Measurements from ENCODE around the gene DCAF4L1. TPM values are rescaled to one million over a fixed set of nuclear protein-coding genes. Genes with fewer than 3 reads are reported as not detected.

DCAF4L1 gene
- total RNA-seq, 2 experiments from 2014 or later: 0.12 TPM

DNA sequence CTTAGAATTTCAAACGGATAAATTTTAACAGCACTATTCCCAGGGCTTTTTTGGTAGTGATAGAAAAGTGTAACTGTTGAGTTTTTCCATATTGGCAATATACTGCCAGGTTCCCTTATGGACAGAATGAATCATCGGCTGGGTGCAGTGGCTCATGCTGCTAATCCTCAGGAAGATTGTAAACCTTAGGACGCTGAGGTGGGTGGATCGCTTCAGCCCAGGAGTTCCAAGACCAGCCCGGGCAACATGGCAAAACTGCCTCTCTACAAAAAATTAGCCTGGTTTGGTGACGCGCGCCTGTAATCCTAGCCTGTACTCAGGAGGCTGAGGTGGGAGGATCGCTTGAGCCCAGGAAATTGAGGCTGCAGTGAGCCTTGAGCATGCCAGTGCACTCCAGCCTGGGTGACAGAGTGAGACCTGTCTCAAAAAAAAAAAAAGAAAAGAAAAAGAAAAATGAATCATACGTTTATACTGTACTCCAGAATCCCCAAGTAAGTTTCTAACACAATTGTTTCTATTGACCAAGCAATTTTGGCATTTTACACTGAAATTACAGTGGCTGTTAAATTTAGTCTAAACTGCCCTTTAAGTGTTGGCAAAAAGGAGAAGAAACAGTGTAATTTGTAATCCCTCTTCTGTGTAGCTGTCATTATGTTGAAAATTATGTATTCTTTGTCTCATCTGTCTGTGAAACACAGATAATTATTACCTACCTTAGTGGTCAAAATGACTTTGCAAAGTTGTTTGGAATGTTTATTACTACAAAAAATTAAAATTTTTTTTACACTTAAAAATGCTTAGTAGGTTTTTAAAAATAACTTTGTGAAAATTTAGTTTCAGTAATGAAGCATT, 10.6 kb downstream of the DCAF4L1 start:
- Mint-ChIP-seq H3K9me3 (no peaks in the 10 kb centered on the region), H3K27me3 (ENCODE audit: low read depth) (no peaks in the 10 kb centered on the region), H3K4me1 (ENCODE audit: low read depth) (peaks cover 27% of the 10 kb centered on the region), H3K27ac (no peak overlapping the region), H3K36me3 (ENCODE audit: low read depth) (peaks cover 3% of the 10 kb centered on the region), H3K4me3 (peak overlapping the region; percentile 98)
- DNase-seq: no peak
- CTCF ChIA-PET: interaction anchor here (1.2 kb wide), 1 partner anchor 56 kb away, joined by 3 read pairs; the partner anchor contains the start of gene TMEM33
- intact Hi-C loops (cut with micrococcal nuclease): loop anchor here (5.0 kb wide), 1 partner anchor 775 kb away; no protein-coding TSS in a partner anchor

GRCh38 chr4:41992967-41993857, 11.7 kb downstream of the DCAF4L1 start:
- intact Hi-C loops (cut with micrococcal nuclease): loop anchor here (5.0 kb wide), 1 partner anchor 776 kb away; no protein-coding TSS in a partner anchor
- Mint-ChIP-seq H3K4me3 (no peak overlapping the region), H3K27me3 (ENCODE audit: low read depth) (no peaks in the 10 kb centered on the region), H3K4me1 (ENCODE audit: low read depth) (peaks cover 28% of the 10 kb centered on the region), H3K27ac (no peak overlapping the region), H3K36me3 (ENCODE audit: low read depth) (peaks cover 6% of the 10 kb centered on the region), H3K9me3 (no peaks in the 10 kb centered on the region)
- no peak for DNase-seq
- CTCF ChIA-PET: interaction anchor here (0.7 kb wide), 1 partner anchor 56 kb away, joined by 5 read pairs; no protein-coding TSS in a partner anchor

GRCh38 chr4:41994461-41994985, 13.0 kb downstream of the DCAF4L1 start:
- Mint-ChIP-seq H3K4me3 (no peak overlapping the region), H3K36me3 (ENCODE audit: low read depth) (peaks cover 6% of the 10 kb centered on the region), H3K27ac (no peak overlapping the region), H3K27me3 (ENCODE audit: low read depth) (no peaks in the 10 kb centered on the region), H3K4me1 (ENCODE audit: low read depth) (peaks cover 25% of the 10 kb centered on the region), H3K9me3 (no peaks in the 10 kb centered on the region)
- no peak for DNase-seq
- intact Hi-C loops (cut with micrococcal nuclease): loop anchor here (5.0 kb wide), 1 partner anchor 777 kb away; no protein-coding TSS in a partner anchor
- CTCF ChIA-PET: interaction anchor here (0.6 kb wide), 1 partner anchor 33 kb away, joined by 3 read pairs; no protein-coding TSS in a partner anchor

GRCh38 chr4:41998019-41998418, 16.5 kb downstream of the DCAF4L1 start:
- Mint-ChIP-seq H3K27me3 (ENCODE audit: low read depth) (no peaks in the 10 kb centered on the region), H3K4me1 (ENCODE audit: low read depth) (peaks cover 10% of the 10 kb centered on the region), H3K9me3 (no peaks in the 10 kb centered on the region), H3K4me3 (no peak overlapping the region), H3K27ac (no peak overlapping the region), H3K36me3 (ENCODE audit: low read depth) (peaks cover 12% of the 10 kb centered on the region)
- intact Hi-C loops (cut with micrococcal nuclease): no loop called here
- no peak for DNase-seq
- CTCF ChIA-PET: interaction anchor here (0.6 kb wide), 1 partner anchor 563 kb away, joined by 4 read pairs; no protein-coding TSS in a partner anchor

DNA sequence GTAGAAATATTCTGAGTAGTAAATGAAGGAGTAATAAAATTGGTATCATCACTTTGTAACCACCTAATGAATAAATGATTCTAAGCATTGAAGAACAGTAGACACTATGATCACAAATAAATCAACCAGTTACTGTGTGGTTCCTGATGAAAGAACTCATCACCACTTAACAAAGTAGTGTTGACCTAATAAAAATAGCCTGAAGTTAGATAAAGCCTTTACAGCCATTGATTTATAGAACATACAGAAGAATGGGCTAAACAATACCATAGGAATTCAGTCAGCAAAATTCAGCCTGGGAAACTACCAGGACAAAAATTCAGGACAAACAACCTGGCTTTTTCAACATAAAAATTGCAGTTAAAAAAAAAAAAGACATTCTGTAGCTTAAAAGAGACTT, 17.8 kb downstream of the DCAF4L1 start:
- no peak overlapping the region for H3K27ac Mint-ChIP-seq
- intact Hi-C loops (cut with micrococcal nuclease): no loop called here
- CTCF ChIA-PET: no interaction called here
- peaks cover 20% of the 10 kb centered on the region for H3K4me1 Mint-ChIP-seq (ENCODE audit: low read depth)
- H3K27me3 Mint-ChIP-seq (ENCODE audit: low read depth): no peaks in the 10 kb centered on the region
- H3K36me3 Mint-ChIP-seq (ENCODE audit: low read depth): peaks cover 25% of the 10 kb centered on the region
- H3K4me3 Mint-ChIP-seq: no peak overlapping the region
- H3K9me3 Mint-ChIP-seq: no peaks in the 10 kb centered on the region
- DNase-seq: no peak

GRCh38 chr4:42008011-42008786, 26.6 kb downstream of the DCAF4L1 start:
- CTCF ChIA-PET: no interaction called here
- no peaks in the 10 kb centered on the region for H3K9me3 Mint-ChIP-seq
- no peak for DNase-seq
- intact Hi-C loops (cut with micrococcal nuclease): no loop called here
- no peak overlapping the region for H3K27ac Mint-ChIP-seq
- peaks cover 31% of the 10 kb centered on the region for H3K4me1 Mint-ChIP-seq (ENCODE audit: low read depth)
- no peak overlapping the region for H3K4me3 Mint-ChIP-seq
- H3K36me3 Mint-ChIP-seq (ENCODE audit: low read depth): peaks cover 46% of the 10 kb centered on the region
- no peaks in the 10 kb centered on the region for H3K27me3 Mint-ChIP-seq (ENCODE audit: low read depth)

DNA sequence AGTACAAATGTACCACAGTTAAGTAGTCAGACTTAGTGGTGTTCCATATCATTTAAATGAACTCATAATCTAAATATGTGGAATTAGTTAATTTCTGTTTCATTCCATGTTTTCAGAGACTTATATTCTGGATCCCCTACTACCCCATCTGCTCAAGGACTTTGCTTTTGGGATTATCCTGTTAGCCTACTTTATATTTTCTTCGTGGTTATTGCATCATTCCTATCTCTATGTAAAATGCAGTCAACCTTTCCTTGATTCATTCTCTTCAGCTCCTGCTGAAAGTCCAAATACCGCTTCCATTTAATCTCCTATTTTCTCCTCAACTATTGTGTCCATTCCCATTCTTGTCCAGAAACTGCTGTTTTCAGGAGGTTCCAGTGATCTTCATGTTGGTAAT, 33.9 kb downstream of the DCAF4L1 start:
- Mint-ChIP-seq H3K27ac (no peak overlapping the region), H3K27me3 (ENCODE audit: low read depth) (no peaks in the 10 kb centered on the region), H3K9me3 (no peaks in the 10 kb centered on the region), H3K4me3 (no peak overlapping the region), H3K36me3 (ENCODE audit: low read depth) (peaks cover 27% of the 10 kb centered on the region), H3K4me1 (ENCODE audit: low read depth) (peaks cover 13% of the 10 kb centered on the region)
- intact Hi-C loops (cut with micrococcal nuclease): no loop called here
- CTCF ChIA-PET: no interaction called here
- DNase-seq: no peak

DNA sequence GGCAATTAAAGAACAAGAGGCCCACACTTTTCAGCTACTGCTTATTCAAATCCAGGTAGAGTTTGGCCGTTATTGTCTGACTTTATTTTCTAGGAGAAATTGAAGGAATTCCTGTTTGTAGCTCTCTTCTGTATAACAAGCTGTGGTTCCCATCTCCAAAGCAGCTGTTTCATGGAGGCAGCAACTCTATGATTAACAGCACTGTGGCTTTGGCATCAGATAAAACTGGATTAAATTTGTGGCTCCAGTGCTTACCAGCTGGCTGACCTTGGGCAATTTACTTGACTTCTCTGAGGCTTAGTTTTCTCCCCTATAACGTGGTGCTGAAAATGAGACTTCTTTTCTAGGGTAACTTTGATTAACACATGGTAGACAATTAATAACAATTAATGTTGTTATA, 36.9 kb downstream of the DCAF4L1 start:
- no peak for DNase-seq
- Mint-ChIP-seq H3K36me3 (ENCODE audit: low read depth) (peaks cover 28% of the 10 kb centered on the region), H3K9me3 (no peaks in the 10 kb centered on the region), H3K27ac (no peak overlapping the region), H3K4me3 (no peak overlapping the region), H3K4me1 (ENCODE audit: low read depth) (peaks cover 6% of the 10 kb centered on the region), H3K27me3 (ENCODE audit: low read depth) (no peaks in the 10 kb centered on the region)
- intact Hi-C loops (cut with micrococcal nuclease): no loop called here
- CTCF ChIA-PET: interaction anchor here (0.6 kb wide), 1 partner anchor 21 kb away, joined by 4 read pairs; no protein-coding TSS in a partner anchor

Other genes starting within 250 kb of the DCAF4L1 start
- not detected for gene PHOX2B, start 233.0 kb upstream of the DCAF4L1 start, total RNA-seq
- gene TMEM33, start 46.3 kb upstream of the DCAF4L1 start, total RNA-seq: 10 to 100 TPM; 33.9 to 34.6 TPM
- gene SLC30A9, start 8.8 kb downstream of the DCAF4L1 start, total RNA-seq: 10 to 100 TPM; 36.2 to 36.3 TPM
- gene BEND4, start 170.9 kb downstream of the DCAF4L1 start, total RNA-seq: under 1 TPM; 0.20 to 0.26 TPM

Measured in activated naive CD4-positive, alpha-beta T cell treated with anti-CD3 and anti-CD28 coated beads for 36 hours (primary cell).